H7 (cell line): ENCODE data around the gene KDM3B. TPM values are rescaled to one million over a fixed set of nuclear protein-coding genes. Genes with fewer than 3 reads are reported as not detected.

ENCODE experiments used
- DNase-seq: peaks from one replicate; pipeline ENCODE4 v3.0.0; 2012
- H3K27me3 ChIP-seq: 2 replicates; pipeline ENCODE4 v1.6.0; 2011; ENCODE audit warnings: mild to moderate bottlenecking, low read length; ENCODE audit not compliant: control insufficient read depth, insufficient read depth
- H3K36me3 ChIP-seq: replicated peaks from 2 replicates; pipeline ENCODE4 v1.5.1; 2011; ENCODE audit warnings: low read length; ENCODE audit not compliant: control insufficient read depth, insufficient read depth
- H3K4me3 ChIP-seq: 2 replicates; pipeline ENCODE4 v1.5.1; 2011; ENCODE audit warnings: low read depth, mild to moderate bottlenecking, control low read depth, low read length, moderate library complexity; ENCODE audit not compliant: insufficient read depth
- total RNA-seq: library from RNA; depleted of rRNA; stranded (reverse); fragments of >200 nt; shearing (Covaris generic); gene quantifications from 2 replicates; pipeline ENCODE4 v1.2.3, GENCODE V29; 2014

KDM3B gene
- total RNA-seq, 1 experiment from 2014 or later: 55.6 TPM

DNA sequence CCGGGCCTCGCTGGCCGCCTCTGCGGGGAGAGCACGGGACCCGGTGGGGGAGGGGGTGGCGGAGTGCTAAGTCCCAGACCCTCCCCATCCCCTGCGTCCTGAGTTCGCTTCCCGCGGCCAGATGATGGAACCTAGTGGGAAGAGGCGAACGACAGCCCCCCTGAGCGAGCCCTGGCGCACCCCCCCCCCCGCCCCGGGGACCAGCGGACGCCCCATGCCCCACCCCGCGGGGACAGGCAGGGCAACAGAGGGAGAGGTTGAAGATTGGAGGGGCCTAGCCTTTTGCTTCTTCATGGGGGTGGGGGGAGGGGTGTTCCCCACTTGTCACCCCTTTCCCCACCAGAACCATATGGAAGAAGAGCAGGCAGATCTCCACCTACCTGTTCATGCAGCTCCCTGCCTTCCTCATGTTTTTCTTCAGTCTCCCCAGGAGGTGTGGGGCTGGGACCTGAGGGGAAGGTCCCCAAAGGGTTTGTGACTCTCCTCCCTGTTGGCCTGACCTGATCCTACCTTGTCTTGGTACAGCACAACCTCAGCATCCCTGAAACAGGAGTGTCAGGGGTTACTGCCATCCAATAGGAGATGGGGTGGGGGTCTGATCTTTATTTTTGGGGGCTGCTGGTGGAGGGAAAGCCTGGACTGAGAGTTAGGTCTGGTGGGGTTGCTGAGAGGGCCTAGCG lies 13.9 kb upstream of the KDM3B start:
- Histone ChIP-seq H3K4me3 (peak overlapping the region; percentile 78), H3K36me3 (peaks cover 10% of the 10 kb centered on the region), H3K27me3 (no peaks in the 10 kb centered on the region)
- DNase-seq: no peak

DNA sequence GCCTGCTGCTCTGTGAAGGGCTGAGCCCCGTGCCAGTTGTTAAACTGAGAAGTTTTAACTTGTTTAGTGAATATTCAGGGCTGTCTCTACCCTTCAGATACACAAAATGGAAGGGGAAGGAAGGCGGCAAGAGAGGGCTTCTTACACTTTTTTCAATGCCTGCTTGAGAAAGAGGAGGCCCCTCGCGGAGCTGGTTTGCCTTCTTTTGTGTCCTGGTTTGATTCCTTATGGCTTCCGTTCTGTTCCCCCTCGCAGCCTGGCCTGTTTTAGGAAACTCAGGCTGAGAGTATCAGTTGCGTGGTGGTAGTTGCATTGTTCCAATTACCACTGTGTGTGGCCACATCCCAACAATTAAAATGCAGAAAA lies 13.4 kb upstream of the KDM3B start:
- Histone ChIP-seq H3K4me3 (peak overlapping the region; percentile 78), H3K36me3 (peaks cover 15% of the 10 kb centered on the region), H3K27me3 (no peaks in the 10 kb centered on the region)
- peak; percentile 48 for DNase-seq

DNA sequence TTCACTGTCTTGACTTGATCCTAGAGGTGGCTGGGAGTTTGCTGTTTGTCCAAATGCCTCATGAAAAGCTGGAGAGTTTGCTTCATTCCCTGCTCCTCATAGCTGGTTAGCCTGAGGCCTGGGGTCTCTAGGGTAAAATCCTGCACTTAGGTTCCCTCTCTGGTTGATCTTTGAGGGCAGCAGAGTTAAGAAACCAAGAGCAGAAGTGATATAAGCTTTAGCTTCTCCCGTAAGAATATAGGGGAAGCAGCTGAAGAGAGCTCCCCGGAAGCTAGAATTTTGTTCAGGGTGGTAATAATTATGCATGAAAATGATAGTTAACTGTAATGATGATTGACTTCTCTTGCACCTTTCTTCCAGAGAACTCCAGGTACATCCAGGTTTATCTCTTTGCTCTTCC lies 13.0 kb upstream of the KDM3B start:
- H3K4me3 ChIP-seq: peak overlapping the region; percentile 78
- peak; percentile 37 for DNase-seq
- no peaks in the 10 kb centered on the region for H3K27me3 ChIP-seq
- H3K36me3 ChIP-seq: peaks cover 18% of the 10 kb centered on the region

DNA sequence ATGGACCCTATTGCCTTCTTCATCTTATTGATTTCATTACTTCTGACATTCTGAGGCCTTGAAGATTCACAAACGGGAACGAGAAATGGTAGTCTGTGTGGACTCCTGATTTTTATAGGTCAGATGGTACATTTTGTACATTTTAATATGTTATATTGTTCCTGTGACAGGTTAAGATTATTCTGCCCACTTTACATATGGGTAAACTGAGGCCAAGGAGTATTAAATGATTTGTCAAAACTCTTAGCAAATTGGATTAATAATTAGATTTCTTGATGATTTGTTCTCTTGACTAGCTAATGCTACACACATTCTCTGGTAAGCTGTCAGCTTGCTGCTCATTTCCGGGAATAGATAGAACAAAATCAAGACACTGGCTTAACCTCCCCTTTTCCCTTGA lies 12.5 kb upstream of the KDM3B start:
- Histone ChIP-seq H3K27me3 (no peaks in the 10 kb centered on the region), H3K36me3 (peaks cover 18% of the 10 kb centered on the region), H3K4me3 (no peak overlapping the region)
- no peak for DNase-seq

DNA sequence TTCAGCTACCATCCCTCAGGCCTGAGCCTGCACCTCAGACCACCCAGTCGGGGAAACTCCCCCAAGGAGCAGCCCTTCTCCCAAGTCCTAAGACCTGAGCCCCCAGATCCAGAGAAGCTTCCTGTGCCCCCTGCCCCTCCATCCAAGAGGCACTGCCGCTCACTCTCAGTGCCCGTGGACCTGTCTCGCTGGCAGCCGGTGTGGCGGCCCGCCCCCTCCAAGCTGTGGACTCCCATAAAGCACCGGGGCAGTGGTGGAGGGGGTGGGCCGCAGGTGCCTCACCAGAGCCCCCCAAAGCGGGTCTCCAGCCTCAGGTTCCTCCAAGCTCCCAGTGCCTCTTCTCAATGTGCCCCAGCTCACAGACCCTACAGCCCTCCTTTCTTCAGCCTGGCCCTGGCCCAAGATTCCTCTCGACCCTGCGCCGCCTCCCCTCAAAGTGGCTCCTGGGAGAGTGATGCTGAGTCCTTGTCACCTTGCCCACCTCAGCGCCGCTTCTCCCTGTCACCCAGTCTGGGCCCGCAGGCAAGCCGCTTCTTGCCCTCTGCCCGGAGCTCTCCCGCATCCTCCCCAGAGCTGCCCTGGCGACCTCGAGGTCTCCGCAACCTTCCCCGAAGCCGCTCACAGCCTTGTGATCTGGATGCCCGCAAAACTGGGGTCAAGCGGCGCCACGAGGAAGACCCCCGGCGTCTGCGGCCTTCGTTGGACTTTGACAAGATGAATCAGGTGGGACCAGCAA lies 7.4 kb upstream of the KDM3B start:
- H3K36me3 ChIP-seq: peaks cover 39% of the 10 kb centered on the region
- no peaks in the 10 kb centered on the region for H3K27me3 ChIP-seq
- no peak for DNase-seq
- no peak overlapping the region for H3K4me3 ChIP-seq

DNA sequence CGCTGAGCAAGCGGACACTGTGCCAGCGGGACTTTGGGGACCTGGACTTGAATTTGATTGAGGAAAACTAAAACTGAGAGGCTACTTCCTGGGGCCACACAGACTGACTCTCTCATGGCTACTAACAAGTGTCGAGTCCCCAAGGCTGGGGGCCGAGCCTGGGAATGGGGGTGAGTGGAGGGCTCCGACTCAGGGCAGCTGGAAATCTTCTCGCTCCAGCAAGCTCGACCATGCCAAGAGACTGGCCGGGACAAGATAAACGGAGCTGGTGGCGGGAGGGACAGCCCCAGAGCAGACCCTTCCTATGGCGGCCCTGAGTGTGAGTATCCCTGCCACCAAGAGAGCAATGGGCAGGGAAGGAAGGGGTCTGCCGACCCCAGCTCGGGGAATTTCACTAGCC lies 5.6 kb upstream of the KDM3B start:
- no peaks in the 10 kb centered on the region for H3K27me3 ChIP-seq
- no peak overlapping the region for H3K4me3 ChIP-seq
- no peak for DNase-seq
- H3K36me3 ChIP-seq: peaks cover 31% of the 10 kb centered on the region

DNA sequence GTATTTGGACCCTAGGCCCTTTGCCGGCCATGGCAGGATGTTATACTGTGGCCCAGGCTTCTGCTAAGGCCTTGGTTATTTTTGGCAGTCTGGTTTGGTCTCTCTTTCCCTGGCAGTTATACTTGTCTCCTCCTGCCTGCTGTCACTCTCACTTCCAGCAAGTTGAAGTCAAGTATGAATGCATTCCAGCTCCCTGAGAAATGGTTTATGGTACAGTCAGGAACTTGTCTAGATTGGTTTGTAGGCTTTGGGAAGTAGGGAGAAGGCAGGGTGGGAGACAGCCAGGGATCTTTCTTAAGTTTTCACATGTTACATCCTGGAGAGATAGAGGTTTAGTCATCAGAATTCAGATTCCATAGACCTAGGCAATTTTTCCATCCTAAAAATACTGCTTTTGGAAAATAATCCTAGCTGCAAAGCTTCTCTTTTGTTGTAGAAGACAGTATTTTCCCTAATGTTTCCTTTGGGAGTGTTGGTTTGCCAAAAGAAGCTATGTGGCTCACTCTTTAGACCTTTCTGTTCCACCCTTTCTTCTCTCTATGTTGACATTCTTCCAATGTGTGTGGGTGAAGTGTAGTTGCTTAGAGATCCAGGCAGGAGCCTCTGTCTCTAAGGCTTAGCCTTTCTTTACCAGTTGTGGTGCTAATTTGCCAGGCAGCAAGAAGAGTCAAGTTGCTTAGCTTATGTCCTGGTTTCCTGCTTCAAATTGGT lies 2.5 kb upstream of the KDM3B start:
- Histone ChIP-seq H3K27me3 (no peaks in the 10 kb centered on the region), H3K36me3 (peaks cover 21% of the 10 kb centered on the region), H3K4me3 (no peak overlapping the region)
- DNase-seq: no peak

DNA sequence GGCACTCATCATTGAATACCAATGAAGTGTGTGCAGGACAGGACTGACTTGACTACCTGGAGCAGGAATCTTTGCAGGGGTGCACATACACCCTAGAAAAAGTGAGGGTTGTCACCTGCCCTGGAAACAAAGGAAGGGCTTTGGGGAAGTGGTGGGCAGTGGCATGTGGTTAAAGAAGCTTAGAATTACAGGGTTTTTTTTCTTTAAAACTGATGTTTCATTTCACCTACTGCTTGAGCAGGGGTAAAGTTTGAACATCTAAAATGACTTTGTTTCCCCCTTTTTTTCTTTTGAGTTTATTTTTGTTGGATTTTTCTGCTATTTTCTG lies 2.0 kb upstream of the KDM3B start:
- H3K27me3 ChIP-seq: no peaks in the 10 kb centered on the region
- no peak overlapping the region for H3K4me3 ChIP-seq
- DNase-seq: no peak
- peaks cover 19% of the 10 kb centered on the region for H3K36me3 ChIP-seq

DNA sequence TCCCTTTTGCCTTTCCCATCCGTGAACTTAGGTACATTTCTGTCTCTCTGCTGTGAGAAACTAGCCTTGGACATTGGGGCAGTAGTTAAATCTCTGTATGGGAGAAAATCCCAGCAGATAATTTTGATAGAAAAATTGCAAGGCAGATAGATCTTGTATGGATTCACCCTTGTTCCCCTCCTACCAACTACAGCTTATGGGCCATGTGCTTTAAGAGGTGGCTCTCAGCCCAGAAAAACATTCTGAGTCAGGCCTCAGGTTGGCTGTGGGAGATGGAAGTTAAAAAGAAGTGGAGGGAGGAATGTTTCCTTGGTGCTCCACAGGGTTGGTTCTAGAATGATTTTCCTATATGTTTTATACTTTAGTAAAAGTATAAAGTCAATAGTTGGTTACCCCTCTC lies 1.4 kb upstream of the KDM3B start:
- Histone ChIP-seq H3K36me3 (peaks cover 15% of the 10 kb centered on the region), H3K27me3 (no peaks in the 10 kb centered on the region), H3K4me3 (no peak overlapping the region)
- no peak for DNase-seq

DNA sequence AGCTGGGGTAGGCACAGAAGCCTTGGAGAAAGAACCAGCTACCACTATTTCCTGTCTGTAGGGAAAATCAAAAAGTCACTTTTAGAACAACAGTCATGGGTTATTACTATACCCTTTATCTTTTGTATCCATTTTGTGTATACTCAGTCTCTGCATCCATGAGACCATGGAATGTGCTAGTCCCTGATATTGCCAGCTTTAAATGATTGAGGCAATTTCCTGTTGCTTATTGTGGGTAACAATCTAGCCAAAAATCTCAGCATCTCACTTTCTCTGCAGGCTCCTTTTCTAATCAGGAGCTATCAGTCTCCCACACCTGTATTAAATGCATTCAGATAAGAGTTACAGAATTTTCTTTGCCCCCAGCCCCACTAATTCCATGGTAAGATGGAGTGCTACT lies 968 bp upstream of the KDM3B start:
- H3K4me3 ChIP-seq: no peak overlapping the region
- no peak for DNase-seq
- H3K27me3 ChIP-seq: no peaks in the 10 kb centered on the region
- peaks cover 14% of the 10 kb centered on the region for H3K36me3 ChIP-seq

DNA sequence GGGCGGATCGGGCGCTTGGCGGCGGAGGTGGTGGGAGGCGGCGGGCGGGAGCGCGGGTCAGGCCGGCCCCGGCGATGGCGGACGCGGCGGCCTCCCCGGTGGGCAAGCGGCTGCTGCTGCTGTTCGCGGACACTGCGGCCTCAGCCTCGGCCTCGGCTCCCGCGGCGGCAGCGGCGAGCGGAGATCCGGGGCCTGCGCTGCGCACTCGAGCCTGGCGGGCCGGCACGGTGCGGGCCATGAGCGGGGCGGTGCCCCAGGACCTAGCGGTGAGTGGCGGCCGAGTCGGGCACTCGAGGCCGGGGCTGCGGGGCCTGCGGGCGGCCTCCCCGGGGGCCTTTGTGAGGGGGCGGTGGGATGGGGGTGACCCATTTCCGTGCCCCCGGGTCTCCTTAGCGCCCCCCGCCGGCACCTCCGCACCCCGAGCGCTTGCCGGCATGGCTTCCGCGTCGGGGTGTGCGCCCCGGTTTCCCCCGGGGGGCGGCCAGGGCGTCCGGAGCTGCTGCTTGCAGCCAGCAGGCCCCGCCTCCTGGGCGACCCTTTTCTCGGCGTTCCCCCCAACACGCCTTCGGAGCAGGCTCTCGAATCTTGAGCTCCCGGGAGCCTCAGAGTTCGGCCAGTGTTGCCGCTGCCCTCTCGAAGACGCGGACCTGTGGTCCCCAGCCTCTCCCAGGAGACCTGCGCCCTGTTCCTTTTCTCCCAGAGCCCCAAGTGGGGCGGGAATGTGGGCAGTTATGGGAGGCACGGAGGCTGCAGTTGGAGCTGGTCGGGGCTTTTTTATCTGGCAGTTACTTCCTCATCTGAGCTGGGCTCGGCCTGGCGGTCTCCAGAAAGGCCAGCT lies 456 bp downstream of the KDM3B start:
- Histone ChIP-seq H3K36me3 (peaks cover 3% of the 10 kb centered on the region), H3K27me3 (no peaks in the 10 kb centered on the region), H3K4me3 (peak overlapping the region; percentile 88)
- DNase-seq: peak; percentile 85

DNA sequence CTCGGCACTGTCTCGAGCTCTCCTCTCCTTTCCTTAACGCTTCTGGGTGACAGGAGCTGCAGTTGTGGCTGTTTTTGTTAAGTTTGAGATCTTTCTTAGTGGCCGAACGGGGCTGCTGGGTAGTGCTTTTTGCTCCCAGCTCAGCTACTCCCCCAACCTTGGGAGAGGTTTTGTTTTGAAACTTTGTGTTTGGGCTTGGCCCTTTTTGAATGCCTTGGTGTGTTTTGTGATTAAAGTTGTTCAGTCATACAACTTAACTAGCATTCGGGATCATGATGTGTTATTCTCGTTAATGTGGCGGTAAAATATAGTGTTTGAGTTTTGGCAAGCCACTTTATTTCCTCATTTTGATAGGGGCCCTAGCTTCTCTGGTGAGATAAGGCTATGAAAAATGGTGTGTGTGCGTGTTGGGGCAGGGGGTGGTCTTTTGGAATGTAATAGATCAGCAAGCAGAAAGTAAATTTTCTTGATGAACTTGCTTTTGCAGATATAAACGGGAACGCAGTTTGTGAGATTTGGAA lies 1.1 kb downstream of the KDM3B start:
- peak overlapping the region; percentile 88 for H3K4me3 ChIP-seq
- no peaks in the 10 kb centered on the region for H3K27me3 ChIP-seq
- DNase-seq: no peak
- H3K36me3 ChIP-seq: peaks cover 2% of the 10 kb centered on the region

DNA sequence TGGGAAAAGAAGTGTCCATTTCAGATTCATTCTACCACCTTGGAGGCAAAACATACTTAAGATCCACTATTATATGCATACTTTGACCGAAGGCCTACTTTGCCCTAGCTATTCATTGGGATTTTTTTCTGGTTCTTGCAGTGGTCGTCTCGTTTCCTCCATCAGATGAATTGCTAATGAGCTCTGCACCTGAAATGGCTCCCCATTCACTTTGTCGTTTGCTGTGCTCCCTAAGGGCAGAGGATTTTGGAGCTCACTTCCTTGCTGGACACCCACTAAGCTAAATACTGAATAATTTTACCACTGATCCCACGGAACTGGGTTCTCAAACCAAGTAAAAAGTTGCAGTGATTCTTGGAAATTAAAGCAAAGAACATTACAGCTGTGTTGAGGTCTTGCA lies 1.9 kb downstream of the KDM3B start:
- Histone ChIP-seq H3K4me3 (peak overlapping the region; percentile 88), H3K27me3 (no peaks in the 10 kb centered on the region), H3K36me3 (no peaks in the 10 kb centered on the region)
- no peak for DNase-seq

DNA sequence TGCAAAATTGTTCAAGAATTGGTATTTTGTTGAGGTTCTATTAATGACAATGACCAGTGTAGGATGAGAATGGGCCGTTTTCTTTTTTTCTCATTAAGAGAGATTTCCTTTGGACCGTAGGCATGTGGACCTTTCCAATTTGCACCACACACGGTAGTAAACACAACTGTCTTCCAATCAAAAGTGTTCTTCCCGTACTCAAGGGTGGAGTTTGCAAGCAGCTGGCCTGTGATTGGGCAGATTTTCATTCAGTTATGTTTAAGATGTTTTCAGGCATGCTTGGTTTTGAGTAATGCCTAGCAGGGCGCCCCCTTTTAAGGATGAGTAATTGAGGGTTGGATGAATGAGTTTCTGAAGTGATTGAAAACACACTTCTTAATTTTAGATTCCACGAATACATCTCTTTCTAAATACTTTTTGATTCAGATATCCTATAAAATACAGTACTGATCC lies 2.5 kb downstream of the KDM3B start:
- no peaks in the 10 kb centered on the region for H3K36me3 ChIP-seq
- no peak overlapping the region for H3K4me3 ChIP-seq
- no peaks in the 10 kb centered on the region for H3K27me3 ChIP-seq
- peak; percentile 80 for DNase-seq
